Keratinocyte (primary cell): ENCODE results near the gene OSBPL10. TPM values are rescaled to one million over a fixed set of nuclear protein-coding genes. Genes with fewer than 3 reads are reported as not detected.

Source experiments
- DNase-seq: peaks from one replicate; pipeline ENCODE4 v3.0.0-alpha.2; 2011; ENCODE audit warnings: low read depth, missing footprints, low spot score
- FAIRE-seq: peaks from 2 replicates; lab custom pipeline; 2011; peaks lifted over from hg19 to GRCh38; lab: Jason Lieb, UNC
- H2AFZ ChIP-seq: 2 replicates; pipeline ENCODE4 v1.6.0; 2012; ENCODE audit warnings: low read length, control low read depth, inconsistent platforms; ENCODE audit not compliant: control insufficient read depth
- H3K27ac ChIP-seq: 2 replicates; pipeline ENCODE4 v1.5.1; 2011; ENCODE audit warnings: low read length; ENCODE audit not compliant: control insufficient read depth, insufficient read depth
- H3K27me3 ChIP-seq: 3 replicates; pipeline ENCODE4 v1.6.0; 2011; ENCODE audit warnings: low read length; ENCODE audit not compliant: control insufficient read depth, insufficient read depth; ENCODE audit errors: extremely low read depth
- H3K36me3 ChIP-seq, 2 experiments: 2 replicates in 1 of 2; 3 replicates in 1 of 2; pipeline ENCODE4 v1.5.1; 2011; ENCODE audit warnings: low read length in 2 of 2, mild to moderate bottlenecking in 1 of 2; ENCODE audit not compliant: control insufficient read depth in 2 of 2, insufficient read depth in 2 of 2; ENCODE audit errors: extremely low read depth in 1 of 2
- H3K4me1 ChIP-seq: 3 replicates; pipeline ENCODE4 v1.5.1; 2011; ENCODE audit warnings: low read length; ENCODE audit not compliant: control insufficient read depth, insufficient read depth; ENCODE audit errors: extremely low read depth
- H3K4me2 ChIP-seq: 3 replicates; pipeline ENCODE4 v1.6.0; 2011; ENCODE audit warnings: low read depth, low read length; ENCODE audit not compliant: control insufficient read depth, insufficient read depth; ENCODE audit errors: extremely low read depth
- H3K4me3 ChIP-seq, 3 experiments: fragments of 200-600 bp in 1 of 3; sonication (generic) in 1 of 3; 2 replicates in 2 of 3; 3 replicates in 1 of 3; pipeline ENCODE4 v1.5.1; 2011 to 2016; ENCODE audit warnings: low read length in 3 of 3, mild to moderate bottlenecking in 3 of 3, control low read depth in 2 of 3, inconsistent platforms in 1 of 3, low read depth in 1 of 3, mixed read lengths in 1 of 3, mixed run types in 1 of 3, moderate library complexity in 1 of 3; ENCODE audit not compliant: control insufficient read depth in 2 of 3, insufficient read depth in 2 of 3; ENCODE audit errors: extremely low read depth in 1 of 3
- H3K79me2 ChIP-seq: 2 replicates; pipeline ENCODE4 v1.6.0; 2012; ENCODE audit warnings: low read length; ENCODE audit not compliant: control insufficient read depth, insufficient read depth
- H3K9ac ChIP-seq: 3 replicates; pipeline ENCODE4 v1.6.0; 2011; ENCODE audit warnings: low read length; ENCODE audit not compliant: control insufficient read depth, insufficient read depth; ENCODE audit errors: extremely low read depth
- H3K9me1 ChIP-seq: 3 replicates; pipeline ENCODE4 v1.6.0; 2011; ENCODE audit warnings: low read length; ENCODE audit not compliant: control insufficient read depth, insufficient read depth; ENCODE audit errors: extremely low read depth
- H3K9me3 ChIP-seq: 2 replicates; pipeline ENCODE4 v1.5.1; 2012; ENCODE audit warnings: low read depth, low read length; ENCODE audit not compliant: control insufficient read depth
- H4K20me1 ChIP-seq: 3 replicates; pipeline ENCODE4 v1.6.0; 2011; ENCODE audit warnings: low read length; ENCODE audit not compliant: control insufficient read depth, insufficient read depth; ENCODE audit errors: extremely low read depth
- EZH2 ChIP-seq: IDR thresholded peaks from one replicate; pipeline ENCODE4 v1.6.1; 2012; ENCODE audit warnings: inconsistent platforms, mild to moderate bottlenecking, low read length, moderate library complexity
- dilution Hi-C: fragments of 300-500 bp; cut with MboI; formaldehyde crosslinking; loops from one replicate; pipeline ENCODE4 v1.7.0; 2020; ENCODE audit warnings: low sequenced_read_pairs; ENCODE audit not compliant: extremely low pct_ligation_motif_present
- polyA plus RNA-seq, 5 experiments: library from polyadenylated mRNA; depleted of rRNA in 3 of 5; stranded (reverse) in 3 of 5; stranded (forward) in 1 of 5; unstranded in 1 of 5; fragments of >200 nt; gene quantifications; 1 replicate in 1 of 5; 2 replicates in 3 of 5; 3 replicates in 1 of 5; pipeline versions ENCODE4 v1.2.1 to v1.2.3, GENCODE V29; 2011 to 2012; ENCODE audit warnings: missing spikeins in 2 of 5, low read depth in 1 of 5, low replicate concordance in 1 of 5
- TF ChIP-seq, protein P1 (sequence below), 3 experiments: IDR thresholded peaks in 1 of 3; conservative IDR thresholded peaks in 1 of 3; optimal IDR thresholded peaks in 1 of 3; 2 replicates in 2 of 3; 3 replicates in 1 of 3; pipeline versions ENCODE3 to v1.5.1; 2011; ENCODE audit warnings: low read length in 3 of 3, mild to moderate bottlenecking in 3 of 3, moderate library complexity in 2 of 3, control low read depth in 1 of 3, inconsistent platforms in 1 of 3; ENCODE audit not compliant: insufficient read depth in 2 of 3; ENCODE audit errors: extremely low read depth in 1 of 3

OSBPL10 gene
- polyA plus RNA-seq, 1 donor (not counting 4 experiments of a cell fraction or from before 2014, with no cell fraction given) = 50.1 TPM

DNA sequence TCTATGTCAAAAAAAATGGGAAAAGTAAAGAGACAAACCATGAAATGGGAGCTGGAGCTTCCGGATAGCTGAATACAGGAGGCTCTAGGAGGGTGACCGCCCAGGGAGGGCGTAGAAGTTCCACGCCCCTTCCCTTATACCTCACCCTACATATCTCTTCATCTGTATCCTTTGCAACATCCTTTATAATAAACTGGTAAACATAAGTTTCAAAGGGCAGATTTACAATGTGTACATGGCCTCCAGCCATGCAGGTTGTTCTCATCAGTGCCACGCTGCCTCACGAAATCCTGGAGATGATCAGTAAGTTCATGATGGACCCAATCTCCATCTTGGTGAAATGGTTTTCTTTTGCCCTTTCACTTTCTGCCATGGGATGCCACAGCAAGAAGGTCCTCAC lies 121.8 kb downstream of the OSBPL10 start:
- Histone ChIP-seq H3K79me2 (peaks cover 85% of the 10 kb centered on the region), H3K9ac (no peak overlapping the region), H3K4me2 (no peak overlapping the region), H3K9me3 (no peaks in the 10 kb centered on the region), H3K9me1 (no peaks in the 10 kb centered on the region), H3K27ac (no peak overlapping the region), H3K4me3 (no peak overlapping the region), H3K27me3 (no peaks in the 10 kb centered on the region), H4K20me1 (no peaks in the 10 kb centered on the region), H2AFZ (no peak overlapping the region), H3K36me3 (peaks cover 10 to 13% of the 10 kb centered on the region in 2 experiments), H3K4me1 (peaks cover 14% of the 10 kb centered on the region)
- DNase-seq (no peak), FAIRE-seq (no peak)
- dilution Hi-C loops = no loop called here
- TF ChIP-seq EZH2 = no peak
- TF ChIP-seq, protein P1, sequence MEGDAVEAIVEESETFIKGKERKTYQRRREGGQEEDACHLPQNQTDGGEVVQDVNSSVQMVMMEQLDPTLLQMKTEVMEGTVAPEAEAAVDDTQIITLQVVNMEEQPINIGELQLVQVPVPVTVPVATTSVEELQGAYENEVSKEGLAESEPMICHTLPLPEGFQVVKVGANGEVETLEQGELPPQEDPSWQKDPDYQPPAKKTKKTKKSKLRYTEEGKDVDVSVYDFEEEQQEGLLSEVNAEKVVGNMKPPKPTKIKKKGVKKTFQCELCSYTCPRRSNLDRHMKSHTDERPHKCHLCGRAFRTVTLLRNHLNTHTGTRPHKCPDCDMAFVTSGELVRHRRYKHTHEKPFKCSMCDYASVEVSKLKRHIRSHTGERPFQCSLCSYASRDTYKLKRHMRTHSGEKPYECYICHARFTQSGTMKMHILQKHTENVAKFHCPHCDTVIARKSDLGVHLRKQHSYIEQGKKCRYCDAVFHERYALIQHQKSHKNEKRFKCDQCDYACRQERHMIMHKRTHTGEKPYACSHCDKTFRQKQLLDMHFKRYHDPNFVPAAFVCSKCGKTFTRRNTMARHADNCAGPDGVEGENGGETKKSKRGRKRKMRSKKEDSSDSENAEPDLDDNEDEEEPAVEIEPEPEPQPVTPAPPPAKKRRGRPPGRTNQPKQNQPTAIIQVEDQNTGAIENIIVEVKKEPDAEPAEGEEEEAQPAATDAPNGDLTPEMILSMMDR (optimal IDR thresholded peaks at IDR 0.05 in 1 of 3, IDR thresholded peaks at IDR 0.05 in 1 of 3, conservative IDR thresholded peaks at IDR 0.05 in 1 of 3; ENCODE audit: extremely low read depth in 1 of 3, insufficient read depth in 2 of 3, low read length in 3 of 3) = no peak

DNA sequence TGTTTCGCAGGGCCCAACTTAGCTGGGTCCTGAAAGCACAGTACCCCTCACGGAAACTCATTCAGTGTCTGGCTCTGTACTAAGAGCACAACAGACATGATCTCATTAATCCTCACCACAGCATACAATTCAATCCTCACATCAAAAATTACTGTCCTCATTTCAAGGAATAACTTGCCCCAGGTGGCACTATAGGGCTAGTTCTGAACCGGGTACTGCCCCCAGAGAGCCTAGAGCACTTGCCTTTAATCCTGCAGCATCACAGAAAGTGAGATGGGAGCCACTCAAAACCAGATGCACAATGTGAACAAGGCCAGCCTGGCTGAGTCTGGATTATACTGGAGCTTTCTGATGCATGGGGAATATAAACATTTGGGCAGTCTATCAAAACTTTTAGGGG lies 122.6 kb downstream of the OSBPL10 start:
- no peaks in the 10 kb centered on the region for H3K9me1 ChIP-seq
- H3K27ac ChIP-seq = no peak overlapping the region
- H3K9ac ChIP-seq = no peak overlapping the region
- TF ChIP-seq, protein P1 (optimal IDR thresholded peaks at IDR 0.05 in 1 of 3, IDR thresholded peaks at IDR 0.05 in 1 of 3, conservative IDR thresholded peaks at IDR 0.05 in 1 of 3; ENCODE audit: extremely low read depth in 1 of 3, insufficient read depth in 2 of 3, low read length in 3 of 3) = peak in 1 of 3 experiments; percentile 20
- no peak for TF ChIP-seq EZH2
- no peak overlapping the region for H2AFZ ChIP-seq
- H4K20me1 ChIP-seq = no peaks in the 10 kb centered on the region
- H3K36me3 ChIP-seq = peaks cover 10 to 11% of the 10 kb centered on the region in 2 experiments
- dilution Hi-C loops = no loop called here
- H3K9me3 ChIP-seq = no peaks in the 10 kb centered on the region
- no peaks in the 10 kb centered on the region for H3K27me3 ChIP-seq
- peaks cover 82% of the 10 kb centered on the region for H3K79me2 ChIP-seq
- no peak overlapping the region for H3K4me3 ChIP-seq
- no peak overlapping the region for H3K4me2 ChIP-seq
- DNase-seq = no peak
- peak; percentile 13 for FAIRE-seq
- peaks cover 8% of the 10 kb centered on the region for H3K4me1 ChIP-seq
